HepG2 (cell line): ENCODE measurements around the gene HDAC3.

Source experiments
- ARNT ChIP-seq: fragments of 450-650 bp; IDR thresholded peaks from 2 replicates; pipeline ENCODE4 v1.6.1; 2017
- BRD4 ChIP-seq: sonication (generic); formaldehyde crosslinking; IDR thresholded peaks from 2 replicates; pipeline ENCODE4 v1.4.0; 2020; ENCODE audit warnings: missing genetic modification reagents
- CTCF ChIP-seq: sonication (generic); formaldehyde crosslinking; IDR thresholded peaks from 2 replicates; pipeline ENCODE4 v1.5.0; 2020; ENCODE audit warnings: mild to moderate bottlenecking, missing genetic modification reagents, moderate library complexity
- ETV5 ChIP-seq: IDR thresholded peaks from 2 replicates; pipeline ENCODE4 v1.6.1; 2018; ENCODE audit warnings: missing biosample characterization, missing genetic modification reagents, inconsistent platforms, borderline replicate concordance
- POLR2A ChIP-seq, 2 experiments: IDR thresholded peaks; 2 replicates each; pipeline ENCODE4 v1.6.1; 2011; ENCODE audit warnings: low read depth in 2 of 2, low read length in 2 of 2, mild to moderate bottlenecking in 1 of 2, moderate library complexity in 1 of 2; ENCODE audit not compliant: insufficient read depth in 1 of 2
- SAFB2 ChIP-seq: sonication (generic); formaldehyde crosslinking; IDR thresholded peaks from 2 replicates; pipeline ENCODE4 v1.5.1; 2020; ENCODE audit warnings: missing genetic modification reagents, low read depth, mild to moderate bottlenecking, borderline replicate concordance
- YEATS2 ChIP-seq: sonication (generic); formaldehyde crosslinking; IDR thresholded peaks from 2 replicates; pipeline ENCODE4 v1.4.0; 2020; ENCODE audit warnings: missing genetic modification reagents, borderline replicate concordance
- ZBTB4 ChIP-seq: sonication (generic); formaldehyde crosslinking; IDR thresholded peaks from 2 replicates; pipeline ENCODE4 v1.4.0; 2020; ENCODE audit warnings: missing genetic modification reagents, mild to moderate bottlenecking, borderline replicate concordance
- ZNF124 ChIP-seq: sonication (generic); formaldehyde crosslinking; IDR thresholded peaks from 2 replicates; pipeline ENCODE4 v1.4.0; 2020; ENCODE audit warnings: missing genetic modification reagents
- ZNF766 ChIP-seq: sonication (generic); formaldehyde crosslinking; IDR thresholded peaks from 2 replicates; pipeline ENCODE4 v1.5.0; 2020; ENCODE audit warnings: missing genetic modification reagents, borderline replicate concordance
- ZNF782 ChIP-seq: sonication (generic); formaldehyde crosslinking; IDR thresholded peaks from 2 replicates; pipeline ENCODE4 v1.4.0; 2020; ENCODE audit warnings: missing genetic modification reagents, mild to moderate bottlenecking, borderline replicate concordance

DNA sequence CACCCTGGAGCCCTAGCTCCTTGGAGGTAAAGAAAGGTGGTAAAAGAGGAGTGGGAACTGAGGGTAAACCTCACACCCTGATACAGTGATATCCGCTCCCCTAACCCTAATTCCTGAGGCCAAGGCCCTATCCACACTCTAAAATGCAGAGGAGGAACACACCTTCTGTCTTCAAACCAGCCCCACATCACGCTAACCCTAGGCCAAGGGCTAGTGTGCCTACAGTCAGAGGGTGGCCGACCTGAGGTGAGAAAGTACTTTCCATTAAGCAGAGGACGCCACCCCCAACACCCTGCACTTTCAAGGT is 590 bp downstream of the HDAC3 start:
- TF ChIP-seq ZNF782 (no peak), ZNF766 (CRISPR knock-in tag) (no peak), BRD4 (CRISPR knock-in tag) (no peak), ARNT (no peak), ZBTB4 (CRISPR knock-in tag) (no peak), ETV5 (CRISPR knock-in tag) (no peak), CTCF (CRISPR knock-in tag) (no peak), ZNF124 (no peak), SAFB2 (CRISPR knock-in tag) (no peak), POLR2A (IDR thresholded peaks at IDR 0.05; ENCODE audit: insufficient read depth in 1 of 2, low read depth in 2 of 2, low read length in 2 of 2) (no peak), YEATS2 (CRISPR knock-in tag) (no peak)
